ENCODE data around the gene PARVA.

Gene PARVA

GRCh38 chr11:12525466-12526055 lies 148.2 kb downstream of the PARVA start:
- no peak overlapping the region for H3K27ac ChIP-seq
- TF ChIP-seq CTCF (IDR thresholded peaks at IDR 0.05): no peak
- TF ChIP-seq ZFX (IDR thresholded peaks at IDR 0.05; ENCODE audit: borderline replicate concordance): no peak

- TF ChIP-seq ZFX (IDR thresholded peaks at IDR 0.05; ENCODE audit: borderline replicate concordance): no peak
- TF ChIP-seq CTCF (IDR thresholded peaks at IDR 0.05): no peak
- H3K27ac ChIP-seq: no peak overlapping the region
These were observed 149.4 kb downstream of the PARVA start for GRCh38 chr11:12526789-12527188.

- no peak overlapping the region for H3K27ac ChIP-seq
- TF ChIP-seq ZFX (IDR thresholded peaks at IDR 0.05; ENCODE audit: borderline replicate concordance) (no peak), CTCF (IDR thresholded peaks at IDR 0.05) (no peak)
These were observed 151.1 kb downstream of the PARVA start for GRCh38 chr11:12528487-12528886.

- TF ChIP-seq ZFX (IDR thresholded peaks at IDR 0.05; ENCODE audit: borderline replicate concordance) (no peak), CTCF (IDR thresholded peaks at IDR 0.05) (no peak)
- no peak overlapping the region for H3K27ac ChIP-seq
These were observed 151.7 kb downstream of the PARVA start for GRCh38 chr11:12529041-12529440.

GRCh38 chr11:12529793-12530192 lies 152.4 kb downstream of the PARVA start:
- TF ChIP-seq CTCF (IDR thresholded peaks at IDR 0.05): no peak
- TF ChIP-seq ZFX (IDR thresholded peaks at IDR 0.05; ENCODE audit: borderline replicate concordance): no peak
- no peak overlapping the region for H3K27ac ChIP-seq

GRCh38 chr11:12531020-12531419 lies 153.6 kb downstream of the PARVA start:
- no peak for TF ChIP-seq ZFX (IDR thresholded peaks at IDR 0.05; ENCODE audit: borderline replicate concordance)
- TF ChIP-seq CTCF (IDR thresholded peaks at IDR 0.05): no peak
- no peak overlapping the region for H3K27ac ChIP-seq

GRCh38 chr11:12531681-12532080 lies 154.3 kb downstream of the PARVA start:
- no peak for TF ChIP-seq CTCF (IDR thresholded peaks at IDR 0.05)
- TF ChIP-seq ZFX (IDR thresholded peaks at IDR 0.05; ENCODE audit: borderline replicate concordance): no peak
- H3K27ac ChIP-seq: no peak overlapping the region
